Suprapubic skin (tissue), 4 donors: Measurements from ENCODE around the gene LONP2.

ENCODE experiments used
- CTCF ChIP-seq, 2 donors: fragments of 200-600 bp in 1 of 2; fragments of 450-650 bp in 1 of 2; sonication (generic) in 1 of 2; IDR thresholded peaks; one replicate each; pipeline ENCODE4 v1.5.1; 2016 to 2019; ENCODE audit warnings: antibody characterized with exemption in 2 of 2, mild to moderate bottlenecking in 1 of 2, moderate library complexity in 1 of 2
- EP300 ChIP-seq: sonication (generic); formaldehyde crosslinking; IDR thresholded peaks from one replicate; pipeline ENCODE4 v1.6.1; 2017; ENCODE audit warnings: antibody characterized with exemption
- POLR2A ChIP-seq, 2 donors: fragments of 450-650 bp; IDR thresholded peaks; one replicate each; pipeline ENCODE4 v1.6.1; 2017; ENCODE audit warnings: antibody characterized with exemption in 2 of 2, mild to moderate bottlenecking in 2 of 2, moderate library complexity in 2 of 2
- POLR2AphosphoS5 ChIP-seq, 3 donors: sonication (generic); formaldehyde crosslinking; IDR thresholded peaks; one replicate each; pipeline ENCODE4 v1.6.1; 2017; ENCODE audit warnings: antibody characterized with exemption in 3 of 3

- no peak for TF ChIP-seq EP300
- peak in 1 of 3 donors; percentile 69 for TF ChIP-seq POLR2AphosphoS5 (IDR thresholded peaks at IDR 0.05)
- no peak for TF ChIP-seq CTCF (IDR thresholded peaks at IDR 0.05)
- TF ChIP-seq POLR2A (IDR thresholded peaks at IDR 0.05): no peak
Observed at GRCh38 chr16:48366165-48367093, 122.3 kb downstream of the LONP2 start.
